AG09319 (cell line): ENCODE measurements around the gene NSL1.
"Not testable (repeated sequence)": the region's sequence is repeated elsewhere in the genome, so short reads cannot be mapped to it uniquely, and the experiment has no call there.

Source experiments
- DNase-seq: peaks from one replicate; pipeline ENCODE4 v3.0.0-alpha.2; 2010; ENCODE audit warnings: low read depth; ENCODE audit errors: extremely low read depth
- TF ChIP-seq, protein P1 (sequence below): IDR thresholded peaks from 2 replicates; pipeline ENCODE4 v1.5.1; 2011; ENCODE audit warnings: low read depth, mild to moderate bottlenecking, inconsistent platforms, low read length, moderate library complexity

NSL1 gene

DNA sequence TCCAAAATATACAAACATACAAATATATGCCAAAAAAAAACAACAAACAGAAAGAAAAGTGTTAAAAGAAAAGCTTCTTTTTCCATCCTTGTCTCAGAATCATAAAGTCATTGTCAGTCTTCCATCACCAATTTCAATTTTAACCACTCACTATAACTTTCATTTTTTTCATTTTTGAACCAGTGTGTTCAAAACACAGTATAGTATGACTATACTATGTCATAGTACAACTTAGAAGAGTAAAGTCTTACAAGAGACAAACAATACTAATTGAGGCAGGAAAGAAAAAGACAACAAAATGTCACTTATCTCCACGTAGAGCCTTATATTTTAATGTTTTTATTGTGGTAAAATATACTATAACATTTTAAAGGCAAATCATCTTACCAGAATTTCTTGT, 7.6 kb downstream of the NSL1 start:
- TF ChIP-seq, protein P1, sequence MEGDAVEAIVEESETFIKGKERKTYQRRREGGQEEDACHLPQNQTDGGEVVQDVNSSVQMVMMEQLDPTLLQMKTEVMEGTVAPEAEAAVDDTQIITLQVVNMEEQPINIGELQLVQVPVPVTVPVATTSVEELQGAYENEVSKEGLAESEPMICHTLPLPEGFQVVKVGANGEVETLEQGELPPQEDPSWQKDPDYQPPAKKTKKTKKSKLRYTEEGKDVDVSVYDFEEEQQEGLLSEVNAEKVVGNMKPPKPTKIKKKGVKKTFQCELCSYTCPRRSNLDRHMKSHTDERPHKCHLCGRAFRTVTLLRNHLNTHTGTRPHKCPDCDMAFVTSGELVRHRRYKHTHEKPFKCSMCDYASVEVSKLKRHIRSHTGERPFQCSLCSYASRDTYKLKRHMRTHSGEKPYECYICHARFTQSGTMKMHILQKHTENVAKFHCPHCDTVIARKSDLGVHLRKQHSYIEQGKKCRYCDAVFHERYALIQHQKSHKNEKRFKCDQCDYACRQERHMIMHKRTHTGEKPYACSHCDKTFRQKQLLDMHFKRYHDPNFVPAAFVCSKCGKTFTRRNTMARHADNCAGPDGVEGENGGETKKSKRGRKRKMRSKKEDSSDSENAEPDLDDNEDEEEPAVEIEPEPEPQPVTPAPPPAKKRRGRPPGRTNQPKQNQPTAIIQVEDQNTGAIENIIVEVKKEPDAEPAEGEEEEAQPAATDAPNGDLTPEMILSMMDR: no peak
- DNase-seq: no peak

DNA sequence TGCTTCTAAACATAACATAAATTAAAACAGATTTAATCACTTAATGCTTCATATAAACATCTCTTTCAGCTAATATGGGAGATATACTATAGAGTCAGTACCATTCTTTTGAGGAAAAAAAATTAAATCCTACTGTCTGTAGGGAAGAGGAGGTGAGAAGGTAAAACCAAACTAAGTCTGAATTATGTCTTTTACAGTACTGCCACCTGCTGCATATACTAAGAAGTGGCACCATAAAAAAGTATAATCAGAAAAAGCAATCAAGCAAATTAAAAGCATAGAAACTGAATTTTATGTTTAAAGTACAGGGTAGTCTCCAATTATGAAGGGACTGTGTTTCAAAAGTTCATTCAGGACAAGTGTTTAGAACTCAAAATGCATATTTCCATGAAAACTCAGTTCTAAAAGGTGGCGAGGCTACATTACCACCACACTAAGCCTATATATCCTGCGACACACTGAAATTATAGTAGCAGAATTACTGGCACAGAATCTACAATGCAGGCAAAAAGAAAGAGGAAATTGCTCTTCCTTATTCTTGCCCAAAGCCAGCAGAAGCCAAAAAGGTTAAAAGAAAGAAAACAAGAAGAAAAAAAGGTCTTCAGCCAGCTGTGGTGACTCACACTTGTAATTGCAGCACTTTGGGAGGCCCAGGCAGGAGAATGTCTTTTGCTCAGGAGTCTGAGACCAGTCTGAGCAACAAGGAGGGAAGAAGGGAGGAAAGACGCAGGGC, 9.0 kb downstream of the NSL1 start:
- no peak for DNase-seq
- TF ChIP-seq, protein P1: peak; percentile 59

DNA sequence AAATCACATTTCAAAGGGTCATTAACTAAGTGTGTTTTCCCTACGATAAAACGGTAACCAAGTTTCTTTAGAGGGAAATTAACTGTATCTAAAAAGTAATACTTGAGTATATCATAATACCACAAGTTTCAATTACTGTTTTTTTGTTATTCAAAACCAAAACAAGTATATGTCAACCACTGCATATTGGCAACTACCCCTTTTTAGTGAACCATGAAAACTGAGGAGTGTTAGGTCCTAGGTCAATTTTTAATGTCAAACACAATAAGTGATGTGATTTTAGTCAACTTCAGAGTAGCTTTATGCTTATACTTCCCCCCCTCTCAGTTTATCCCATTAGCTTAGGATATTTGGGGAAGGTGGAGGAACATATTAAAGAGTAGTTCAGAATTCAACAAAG, 10.4 kb downstream of the NSL1 start:
- TF ChIP-seq, protein P1: no peak
- DNase-seq: no peak

DNA sequence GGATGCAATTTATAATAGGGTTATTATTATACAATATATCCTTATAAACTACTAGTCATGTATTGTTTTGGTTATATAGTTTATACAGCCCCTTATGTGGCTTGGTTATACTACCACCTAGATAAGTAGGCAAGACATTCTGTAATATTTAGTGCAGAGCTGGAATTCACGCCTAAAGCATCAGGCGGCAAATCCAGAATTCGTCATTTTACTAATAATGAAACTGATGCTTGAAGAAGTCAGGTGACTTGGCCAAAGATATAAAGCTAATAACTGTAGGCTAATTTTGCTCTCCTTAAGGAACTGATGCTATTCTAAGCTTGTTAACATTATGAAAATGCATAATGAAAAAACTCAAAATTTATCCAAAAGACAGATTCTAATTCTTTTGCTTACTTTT, 10.8 kb downstream of the NSL1 start:
- no peak for DNase-seq
- TF ChIP-seq, protein P1: no peak

DNA sequence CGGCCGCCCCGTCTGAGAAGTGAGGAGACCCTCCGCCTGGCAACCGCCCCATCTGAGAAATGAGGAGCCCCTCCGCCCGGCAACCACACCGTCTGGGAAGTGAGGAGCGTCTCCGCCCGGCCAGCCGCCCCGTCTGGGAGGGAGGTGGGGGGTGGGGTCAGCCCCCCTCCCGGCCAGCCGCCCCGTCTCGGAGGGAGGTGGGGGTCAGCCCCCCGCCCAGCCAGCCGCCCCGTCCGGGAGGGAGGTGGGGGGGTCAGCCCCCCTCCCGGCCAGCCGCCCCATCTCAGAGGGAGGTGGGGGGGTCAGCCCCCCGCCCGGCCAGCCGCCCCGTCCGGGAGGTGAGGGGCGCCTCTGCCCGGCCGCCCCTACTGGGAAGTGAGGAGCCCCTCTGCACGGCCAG, 12.5 kb downstream of the NSL1 start:
- not testable (repeated sequence) for DNase-seq

DNA sequence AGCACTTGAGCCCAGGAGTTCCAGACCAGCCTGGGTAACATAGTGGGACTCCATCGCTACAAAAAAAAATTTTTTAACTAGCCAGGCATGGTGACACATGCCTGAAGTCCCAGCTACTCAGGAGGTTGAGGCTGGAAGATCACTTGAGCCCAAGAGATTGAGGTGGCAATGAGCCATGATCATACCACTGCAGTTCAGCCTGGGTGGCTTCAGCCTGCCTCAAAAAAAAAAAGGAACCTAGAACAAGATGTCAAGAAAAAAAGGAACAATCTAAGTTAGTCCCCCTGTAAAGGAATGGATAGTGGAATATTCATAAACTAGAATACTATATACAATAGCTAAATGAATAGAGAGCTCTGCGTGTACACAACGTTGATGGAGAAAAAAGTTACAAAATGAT, 14.4 kb downstream of the NSL1 start:
- no peak for DNase-seq
- TF ChIP-seq, protein P1: no peak

DNA sequence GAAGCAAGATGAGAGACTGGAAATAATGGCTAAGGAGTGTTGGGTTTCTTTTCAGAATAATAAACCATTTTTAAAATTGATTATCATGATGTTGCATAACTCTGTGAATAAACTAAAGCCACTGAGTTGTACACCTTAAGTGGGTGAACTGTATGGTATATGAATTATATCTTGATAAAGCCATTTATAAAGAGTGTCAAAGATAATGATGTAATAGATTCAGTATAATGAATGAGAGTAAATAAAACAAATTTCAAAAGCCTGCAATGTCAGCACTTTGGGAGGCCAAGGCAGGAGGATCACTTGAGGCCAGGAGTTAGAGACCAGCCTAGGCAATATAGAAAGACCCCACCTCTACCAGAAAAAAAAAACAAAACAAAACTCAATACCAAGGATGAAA, 16.3 kb downstream of the NSL1 start:
- TF ChIP-seq, protein P1: no peak
- DNase-seq: no peak

DNA sequence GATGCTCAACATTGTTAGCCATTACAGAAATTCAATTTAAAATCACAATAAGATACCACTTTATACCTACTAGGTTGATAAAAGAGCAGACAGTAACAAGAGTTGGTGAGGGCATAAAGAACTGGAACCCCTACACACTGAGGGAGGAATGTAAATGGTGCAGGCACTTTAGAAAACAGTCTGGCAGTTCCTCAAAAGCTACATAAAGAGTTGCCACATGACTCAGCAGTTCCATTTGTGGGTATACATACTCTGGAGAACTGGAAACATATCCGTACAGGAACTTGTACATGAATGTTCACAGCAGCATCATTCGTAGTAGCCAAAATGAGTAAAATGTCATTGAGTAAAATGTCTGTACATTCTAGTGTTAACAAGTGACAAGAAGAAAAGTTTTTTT, 17.0 kb downstream of the NSL1 start:
- TF ChIP-seq, protein P1: no peak
- DNase-seq: no peak
